ENCODE data around the gene MTF1.
A peak's percentile ranks its signal among the peaks of the same experiment; 100 is the strongest.

MTF1 gene

DNA sequence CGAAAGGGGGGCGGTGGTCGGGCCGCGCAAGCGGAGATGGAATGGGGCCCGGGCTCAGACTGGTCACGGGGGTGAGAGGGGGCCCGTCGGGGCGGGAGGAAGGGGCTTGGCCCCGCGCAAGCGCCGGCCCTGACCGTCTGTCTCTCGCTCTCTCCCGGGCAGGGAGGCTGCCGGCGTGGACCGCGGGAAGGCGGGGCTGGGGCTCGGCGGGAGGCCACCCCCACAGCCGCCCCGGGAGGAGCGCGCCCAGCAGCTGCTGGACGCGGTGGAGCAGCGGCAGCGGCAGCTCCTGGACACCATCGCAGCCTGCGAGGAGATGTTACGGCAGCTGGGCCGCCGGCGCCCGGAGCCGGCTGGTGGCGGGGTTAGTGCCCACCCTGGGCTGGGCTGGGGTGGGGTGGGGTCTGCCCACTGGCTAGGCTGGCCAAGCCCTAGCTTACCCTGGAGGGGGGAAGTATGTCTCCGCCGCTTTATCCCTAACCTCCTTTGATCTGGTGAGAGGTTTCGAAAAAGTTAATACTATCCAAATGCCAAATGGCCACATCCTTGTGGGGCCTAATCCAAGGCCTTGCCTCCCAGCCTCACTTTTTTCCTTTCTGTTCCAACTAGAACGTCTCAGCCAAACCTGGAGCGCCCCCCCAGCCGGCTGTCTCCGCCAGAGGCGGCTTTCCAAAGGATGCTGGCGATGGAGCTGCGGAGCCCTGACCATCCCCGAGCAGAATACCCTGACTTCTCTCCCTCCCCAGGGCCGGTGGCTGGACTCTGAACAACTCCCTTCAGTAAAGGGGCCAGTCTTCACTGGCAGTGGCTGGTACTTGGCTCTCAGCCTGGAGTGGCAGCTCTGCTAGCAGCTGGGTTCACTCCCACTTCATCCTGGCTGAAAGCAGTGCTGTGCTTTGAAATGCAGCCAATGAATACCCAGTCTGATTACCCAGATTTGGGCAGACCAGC, 50.7 kb downstream of the MTF1 start (continued):
- peak; percentile 88 for TF ChIP-seq PATZ1 (tag by site-specific recombination; IDR thresholded peaks at IDR 0.05)
- TF ChIP-seq KLF9 (tag by site-specific recombination; IDR thresholded peaks at IDR 0.05; ENCODE audit: low read depth), result peak; percentile 76
- 0 out of 2 replicates have a peak, but pooled peaks have one; percentile 18 for TF ChIP-seq ZNF76 (tag by site-specific recombination; IDR thresholded peaks at IDR 0.05; ENCODE audit: borderline replicate concordance, low read depth)
- no peak for TF ChIP-seq ZNF704 (tag by site-specific recombination; IDR thresholded peaks at IDR 0.05)
- TF ChIP-seq ZNF621 (tag by site-specific recombination; IDR thresholded peaks at IDR 0.05), result no peak
- peak; percentile 63 for TF ChIP-seq ZBTB26 (tag by site-specific recombination; optimal IDR thresholded peaks at IDR 0.05)
- TF ChIP-seq, protein P1, sequence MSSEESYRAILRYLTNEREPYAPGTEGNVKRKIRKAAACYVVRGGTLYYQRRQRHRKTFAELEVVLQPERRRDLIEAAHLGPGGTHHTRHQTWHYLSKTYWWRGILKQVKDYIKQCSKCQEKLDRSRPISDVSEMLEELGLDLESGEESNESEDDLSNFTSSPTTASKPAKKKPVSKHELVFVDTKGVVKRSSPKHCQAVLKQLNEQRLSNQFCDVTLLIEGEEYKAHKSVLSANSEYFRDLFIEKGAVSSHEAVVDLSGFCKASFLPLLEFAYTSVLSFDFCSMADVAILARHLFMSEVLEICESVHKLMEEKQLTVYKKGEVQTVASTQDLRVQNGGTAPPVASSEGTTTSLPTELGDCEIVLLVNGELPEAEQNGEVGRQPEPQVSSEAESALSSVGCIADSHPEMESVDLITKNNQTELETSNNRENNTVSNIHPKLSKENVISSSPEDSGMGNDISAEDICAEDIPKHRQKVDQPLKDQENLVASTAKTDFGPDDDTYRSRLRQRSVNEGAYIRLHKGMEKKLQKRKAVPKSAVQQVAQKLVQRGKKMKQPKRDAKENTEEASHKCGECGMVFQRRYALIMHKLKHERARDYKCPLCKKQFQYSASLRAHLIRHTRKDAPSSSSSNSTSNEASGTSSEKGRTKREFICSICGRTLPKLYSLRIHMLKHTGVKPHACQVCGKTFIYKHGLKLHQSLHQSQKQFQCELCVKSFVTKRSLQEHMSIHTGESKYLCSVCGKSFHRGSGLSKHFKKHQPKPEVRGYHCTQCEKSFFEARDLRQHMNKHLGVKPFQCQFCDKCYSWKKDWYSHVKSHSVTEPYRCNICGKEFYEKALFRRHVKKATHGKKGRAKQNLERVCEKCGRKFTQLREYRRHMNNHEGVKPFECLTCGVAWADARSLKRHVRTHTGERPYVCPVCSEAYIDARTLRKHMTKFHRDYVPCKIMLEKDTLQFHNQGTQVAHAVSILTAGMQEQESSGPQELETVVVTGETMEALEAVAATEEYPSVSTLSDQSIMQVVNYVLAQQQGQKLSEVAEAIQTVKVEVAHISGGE (tag by site-specific recombination; conservative IDR thresholded peaks at IDR 0.05; ENCODE audit: low read depth), result peak; percentile 15; the same call in 1 of the 2 replicates

GRCh38 chr1:37807555-37808368, 51.6 kb downstream of the MTF1 start, which contains the start of the genes C1orf122 and YRDC:
Gene C1orf122, plus strand, starts transcription at chr1:37807790. Its CDS starts 615 bp downstream, at chr1:37808405.
Gene YRDC, minus strand, starts transcription at chr1:37808208. Its CDS starts 28 bp downstream, at chr1:37808180.
- Histone ChIP-seq H3K36me3 (ENCODE audit: control insufficient read depth in 2 of 2, insufficient read depth in 1 of 2, low read length in 2 of 2) (peaks cover 13 to 65% of the 10 kb centered on the region in 2 experiments), H3K9me3 (ENCODE audit: control insufficient read depth, insufficient read depth, low read depth, low read length) (no peaks in the 10 kb centered on the region), H3K4me3 (ENCODE audit: low read depth, low read length) (peak within 1 kb of the TSS; percentile 91), H3K4me1 (ENCODE audit: control insufficient read depth, insufficient read depth, low read length) (peaks cover 3% of the 10 kb centered on the region; the same call in 1 of the 2 replicates), H3K27ac (ENCODE audit: extremely low read depth, low read depth, low read length) (peak within 1 kb of the TSS; percentile 65)
- ChIA-PET CTCF (interaction anchor here (0.5 to 1.4 kb wide), 6 partner anchors 12 to 211 kb away, joined by 3 to 5 read pairs (median 3); partner anchors contain the start of gene MTF1), POLR2A (interaction anchor here (0.5 to 3.3 kb wide), 25 partner anchors 9 to 1813 kb away, joined by 3 to 50 read pairs (median 4); partner anchors contain the start of genes CDCA8, EPHA10 and MTF1)
- TF ChIP-seq ZNF292 (tag by site-specific recombination; IDR thresholded peaks at IDR 0.05; ENCODE audit: borderline replicate concordance, low read depth), result no peak
- 0 out of 2 replicates have a peak, but pooled peaks have one; percentile 18 for TF ChIP-seq KLF7 (tag by site-specific recombination; IDR thresholded peaks at IDR 0.05; ENCODE audit: borderline replicate concordance)
- TF ChIP-seq SP2 (tag by site-specific recombination; IDR thresholded peaks at IDR 0.05), result peak; percentile 83
- TF ChIP-seq ZNF501 (tag by site-specific recombination; IDR thresholded peaks at IDR 0.05), result peak; percentile 31; the same call in 1 of the 2 replicates
- TF ChIP-seq ZFP37 (tag by site-specific recombination; IDR thresholded peaks at IDR 0.05), result no peak
- peak; percentile 17; the same call in 1 of the 2 replicates for TF ChIP-seq PATZ1 (tag by site-specific recombination; IDR thresholded peaks at IDR 0.05)
- 0 out of 2 replicates have a peak, but pooled peaks have one; percentile 14 for TF ChIP-seq ZNF585B (tag by site-specific recombination; IDR thresholded peaks at IDR 0.05)
- TF ChIP-seq ZBTB17 (tag by site-specific recombination; IDR thresholded peaks at IDR 0.05), result peak; percentile 37; the same call in 1 of the 2 replicates
- TF ChIP-seq ZNF654 (tag by site-specific recombination; IDR thresholded peaks at IDR 0.05; ENCODE audit: low read depth), result no peak
- TF ChIP-seq ELK4 (IDR thresholded peaks at IDR 0.05; ENCODE audit: borderline replicate concordance, low read depth, low read length), result peak; percentile 83; the same call in 1 of the 2 replicates
- no peak for TF ChIP-seq ZNF510 (tag by site-specific recombination; IDR thresholded peaks at IDR 0.05; ENCODE audit: insufficient replicate concordance)
- 0 out of 2 replicates have a peak, but pooled peaks have one; percentile 9 for TF ChIP-seq IKZF3 (tag by site-specific recombination; IDR thresholded peaks at IDR 0.05)
- TF ChIP-seq ZNF521 (tag by site-specific recombination; IDR thresholded peaks at IDR 0.05), result no peak
- TF ChIP-seq ZFHX2 (tag by site-specific recombination; conservative IDR thresholded peaks at IDR 0.05), result no peak
